NCI-H526 treated with DMSO at 0.1 percent for 48 hours (cell line): ENCODE measurements around the gene SOCS3.
"Not testable (repeated sequence)": the region's sequence is repeated elsewhere in the genome, so short reads cannot be mapped to it uniquely, and the experiment has no call there.

Experiments used
- DNase-seq: peaks from one replicate; lab custom pipeline; 2025; lab: John Stamatoyannopoulos, UW

Gene SOCS3

DNA sequence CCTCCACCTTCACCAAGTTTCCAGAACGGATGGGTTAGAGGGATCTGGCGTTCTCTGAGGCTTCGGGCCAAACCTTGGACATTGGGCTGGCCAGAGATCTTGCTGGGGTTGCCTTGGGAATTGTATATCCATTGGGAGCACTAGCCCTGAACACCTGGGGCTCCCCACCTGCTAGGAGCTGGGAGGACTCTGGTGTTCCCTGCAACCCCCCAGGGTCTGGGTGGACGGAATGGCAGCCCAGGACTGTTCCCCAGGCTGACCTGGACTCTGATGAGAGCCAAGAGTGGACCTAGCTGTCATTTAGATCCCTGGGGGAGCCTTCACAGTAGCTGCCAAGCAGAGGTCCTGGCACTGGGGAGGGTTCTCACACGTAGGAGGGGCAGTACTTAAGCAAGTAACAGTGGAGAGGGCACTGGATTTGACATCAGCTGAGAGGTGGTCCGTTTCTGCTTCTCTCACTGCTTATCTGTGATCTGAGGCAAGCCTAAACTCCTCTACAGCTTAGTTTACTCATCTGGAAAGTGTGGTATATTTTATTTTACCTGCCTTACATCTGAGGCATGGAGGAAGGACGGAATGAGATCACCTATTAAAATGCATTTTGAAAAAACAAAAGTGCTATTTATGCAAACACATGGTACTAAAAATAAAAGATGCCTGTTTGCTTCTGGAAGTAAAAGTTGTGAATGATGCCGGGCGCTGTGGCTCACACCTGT is 11.7 kb downstream of the SOCS3 start:
- no peak for DNase-seq

DNA sequence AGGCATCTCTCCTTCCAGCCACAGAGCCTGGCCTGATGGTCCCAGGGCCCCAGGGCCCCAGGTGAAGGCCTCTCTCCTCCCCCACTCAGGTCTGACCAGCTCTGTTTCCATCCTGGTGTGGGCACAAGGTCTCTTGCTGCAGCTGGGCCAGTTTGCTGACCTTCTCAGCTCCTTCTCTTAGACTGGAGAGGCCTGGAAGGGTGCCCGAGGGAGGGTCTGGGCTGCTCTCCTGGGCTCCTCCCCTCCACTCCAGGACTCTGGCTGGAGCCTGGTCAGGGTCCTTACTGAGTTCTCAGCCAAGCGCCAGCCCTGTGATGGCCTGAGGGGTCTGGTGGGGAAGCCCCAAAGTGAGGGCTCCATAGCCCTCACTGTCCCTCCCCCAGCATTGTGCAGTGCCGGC is 12.4 kb downstream of the SOCS3 start:
- no peak for DNase-seq

DNA sequence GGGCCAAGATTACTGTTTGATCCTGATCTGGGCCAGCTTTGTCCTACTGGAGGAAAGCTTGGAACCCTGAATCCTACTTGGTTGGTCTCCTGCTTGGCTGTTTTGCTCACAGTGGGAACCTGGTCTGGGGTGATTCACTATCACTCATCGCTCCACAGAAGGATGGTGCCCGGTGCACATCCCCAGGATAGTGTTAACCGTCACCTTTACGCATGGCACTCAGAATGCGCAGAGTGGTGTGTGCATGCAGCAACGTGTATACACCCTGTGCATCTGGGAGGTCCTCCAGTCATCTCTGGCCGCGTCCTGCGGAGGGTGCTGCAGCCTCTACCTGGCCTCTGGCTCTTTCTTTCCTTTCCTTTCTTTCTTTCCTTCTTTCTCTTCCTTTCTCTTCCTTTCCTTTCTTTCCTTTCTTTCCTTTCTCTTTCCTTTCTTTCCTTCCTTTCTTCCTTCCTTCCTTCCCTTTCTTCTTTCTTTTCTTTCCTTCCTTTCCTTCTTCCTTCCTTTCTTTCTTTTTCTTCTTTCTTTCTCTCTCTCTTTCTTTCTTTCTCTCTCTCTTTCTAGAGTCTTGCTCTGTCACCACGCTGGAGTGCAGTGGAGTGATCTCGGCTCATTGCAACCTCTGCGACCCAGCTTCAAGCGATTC is 13.1 kb downstream of the SOCS3 start:
- no peak for DNase-seq

DNA sequence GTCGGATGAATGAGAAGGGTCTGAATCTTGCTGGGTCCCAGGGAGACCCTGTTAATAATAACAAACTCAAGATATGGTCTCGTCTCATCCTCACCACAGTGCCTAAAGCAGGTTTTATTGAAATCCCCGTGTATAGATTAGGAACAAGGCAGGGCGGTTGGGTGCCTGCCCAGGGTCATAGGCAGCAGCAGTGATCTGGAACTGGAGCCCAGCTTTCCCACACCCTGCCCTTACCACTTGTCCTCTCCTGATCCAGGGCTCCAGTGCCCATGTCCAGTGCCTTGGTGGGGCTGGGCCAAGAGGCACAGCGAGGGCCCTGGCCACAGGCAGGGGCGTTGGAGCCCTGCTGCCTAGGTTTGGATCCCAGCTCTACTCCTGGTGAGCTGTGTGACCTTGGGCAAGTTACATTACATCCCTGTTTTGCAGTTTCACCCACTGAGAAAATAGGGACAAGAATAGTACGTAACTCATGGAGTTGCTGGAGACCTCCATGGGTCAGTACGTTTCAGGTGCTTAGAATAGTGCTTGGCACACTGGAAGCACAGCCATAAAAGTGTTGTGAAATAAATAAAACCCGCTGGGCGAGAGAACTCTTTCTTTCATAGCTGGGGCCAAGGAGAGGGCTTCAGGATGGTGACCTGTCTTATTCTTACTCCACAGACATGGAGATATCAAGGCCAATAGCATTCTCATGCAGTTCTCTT is 13.9 kb downstream of the SOCS3 start:
- DNase-seq = no peak

DNA sequence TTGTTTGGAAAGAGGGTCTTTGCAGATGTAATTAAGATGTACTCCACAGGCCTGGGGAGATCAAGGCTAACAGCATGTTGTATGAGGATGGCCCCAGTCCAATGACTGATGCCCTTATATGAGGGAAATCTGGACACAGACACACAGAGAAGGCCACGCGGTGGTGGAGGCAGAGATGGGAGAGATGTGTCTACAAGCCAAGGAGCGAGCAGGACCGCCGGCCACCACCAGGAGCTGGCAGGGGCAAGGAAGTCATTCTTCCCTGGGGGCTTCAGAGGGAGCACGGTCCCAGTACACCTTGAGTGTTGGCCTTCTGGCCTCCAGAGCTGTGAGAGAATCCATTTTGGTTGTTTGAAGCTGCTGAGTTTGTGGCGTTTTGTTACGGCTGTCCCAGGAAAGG is 14.7 kb downstream of the SOCS3 start:
- no peak for DNase-seq

DNA sequence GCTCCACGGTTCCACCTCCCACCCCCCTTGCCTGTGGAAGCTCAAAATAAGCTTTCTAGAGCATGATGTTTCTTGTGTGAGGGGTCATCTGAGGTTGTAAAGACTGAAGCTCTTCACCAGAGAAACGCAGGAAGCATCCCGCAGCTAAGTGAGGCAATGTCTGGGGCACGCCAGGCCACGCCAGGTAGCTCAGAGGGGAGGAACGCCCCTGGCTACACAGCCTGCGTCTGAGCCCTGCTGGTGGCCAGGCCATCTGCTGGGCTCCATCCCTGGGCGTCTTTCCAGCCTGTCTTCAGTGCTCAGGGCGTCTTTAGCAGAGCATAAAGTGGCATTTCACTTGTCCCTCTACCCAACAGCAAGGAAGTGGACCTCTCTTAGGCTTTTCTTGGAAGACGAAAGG is 15.2 kb downstream of the SOCS3 start:
- no peak for DNase-seq

DNA sequence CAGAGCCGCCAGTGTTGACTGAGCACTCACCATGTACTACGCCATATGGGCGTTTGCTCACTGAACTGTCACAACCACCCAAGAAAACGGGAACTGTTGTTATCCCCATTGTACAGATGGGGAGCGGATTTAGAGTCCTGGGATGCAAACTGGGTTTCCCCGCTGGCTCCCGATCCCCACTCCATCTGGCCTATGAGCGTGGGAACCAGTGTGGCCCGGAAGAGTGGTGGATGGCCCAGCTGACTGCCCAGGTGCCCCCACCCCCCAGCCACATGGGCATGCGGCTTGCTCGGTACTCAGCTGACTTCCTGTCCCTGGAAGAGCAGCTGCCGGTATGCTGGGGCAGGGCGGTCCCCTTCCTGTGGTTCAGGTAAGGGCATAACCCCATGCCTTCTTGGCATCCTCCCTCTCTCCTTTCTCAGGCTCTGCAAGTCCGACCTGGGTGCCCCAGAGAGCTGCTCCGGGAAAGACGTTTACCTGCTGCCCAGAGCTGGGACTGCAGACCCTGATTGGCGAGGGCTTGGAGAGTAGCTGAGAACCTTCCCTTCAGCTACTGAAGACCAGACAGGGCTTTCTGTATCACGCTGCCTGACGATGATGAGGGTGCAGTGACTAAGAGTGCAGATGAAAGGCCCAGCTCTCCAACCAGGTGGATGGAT is 16.2 kb downstream of the SOCS3 start:
- DNase-seq = no peak

DNA sequence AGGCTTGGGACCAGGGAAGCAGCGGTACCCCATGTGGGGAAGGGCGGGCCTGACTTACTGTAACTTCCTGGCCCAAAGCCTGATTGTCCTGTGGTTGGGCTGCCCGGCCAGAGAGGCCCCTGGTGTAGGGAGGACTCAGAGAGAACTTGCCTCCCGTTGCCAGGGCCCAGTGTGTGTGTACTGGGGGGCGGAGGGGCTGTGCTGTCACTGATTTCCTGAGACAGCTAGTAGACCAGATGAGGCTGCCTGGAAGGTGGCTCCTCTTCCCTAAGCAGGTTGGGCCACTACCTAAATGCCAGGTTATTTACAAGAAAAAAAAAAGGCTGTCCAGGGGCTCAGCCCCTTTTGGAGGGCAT is 16.7 kb downstream of the SOCS3 start:
- no peak for DNase-seq

DNA sequence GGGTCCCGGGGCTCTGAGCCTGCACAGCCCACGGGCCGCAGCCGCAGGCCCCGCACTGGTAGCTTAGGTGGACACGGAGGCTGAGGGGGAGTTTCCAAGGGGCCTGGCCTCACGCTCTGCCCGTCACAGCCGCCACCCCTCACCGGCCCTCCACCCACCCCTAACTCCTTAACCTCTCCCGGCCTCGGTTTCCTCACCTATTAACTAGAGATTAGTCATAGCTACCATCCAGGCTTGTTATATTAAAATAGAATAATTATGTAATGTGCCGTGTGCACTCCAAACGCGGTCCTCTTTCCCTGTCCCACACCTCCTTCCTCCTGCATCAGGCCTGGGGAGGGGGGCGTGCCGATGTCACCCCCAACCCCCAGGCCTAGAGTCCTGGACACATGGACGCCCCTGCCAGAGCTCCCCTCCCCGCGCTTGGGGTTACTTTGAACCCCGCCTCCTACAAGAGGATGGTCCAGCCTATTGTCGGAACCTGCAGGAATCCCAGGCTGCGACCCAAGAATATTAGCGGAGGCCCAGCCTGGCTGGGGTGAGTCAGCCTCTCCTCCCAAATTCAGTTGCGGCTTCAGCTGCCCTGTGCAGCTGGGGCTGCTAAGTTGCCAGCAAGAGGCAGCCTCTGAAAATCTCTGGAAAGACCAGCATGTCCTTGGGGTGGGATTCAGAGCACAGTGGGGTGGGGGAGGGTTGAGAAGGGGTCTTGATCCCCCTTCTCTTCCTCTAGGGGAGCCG is 17.3 kb downstream of the SOCS3 start:
- no peak for DNase-seq

DNA sequence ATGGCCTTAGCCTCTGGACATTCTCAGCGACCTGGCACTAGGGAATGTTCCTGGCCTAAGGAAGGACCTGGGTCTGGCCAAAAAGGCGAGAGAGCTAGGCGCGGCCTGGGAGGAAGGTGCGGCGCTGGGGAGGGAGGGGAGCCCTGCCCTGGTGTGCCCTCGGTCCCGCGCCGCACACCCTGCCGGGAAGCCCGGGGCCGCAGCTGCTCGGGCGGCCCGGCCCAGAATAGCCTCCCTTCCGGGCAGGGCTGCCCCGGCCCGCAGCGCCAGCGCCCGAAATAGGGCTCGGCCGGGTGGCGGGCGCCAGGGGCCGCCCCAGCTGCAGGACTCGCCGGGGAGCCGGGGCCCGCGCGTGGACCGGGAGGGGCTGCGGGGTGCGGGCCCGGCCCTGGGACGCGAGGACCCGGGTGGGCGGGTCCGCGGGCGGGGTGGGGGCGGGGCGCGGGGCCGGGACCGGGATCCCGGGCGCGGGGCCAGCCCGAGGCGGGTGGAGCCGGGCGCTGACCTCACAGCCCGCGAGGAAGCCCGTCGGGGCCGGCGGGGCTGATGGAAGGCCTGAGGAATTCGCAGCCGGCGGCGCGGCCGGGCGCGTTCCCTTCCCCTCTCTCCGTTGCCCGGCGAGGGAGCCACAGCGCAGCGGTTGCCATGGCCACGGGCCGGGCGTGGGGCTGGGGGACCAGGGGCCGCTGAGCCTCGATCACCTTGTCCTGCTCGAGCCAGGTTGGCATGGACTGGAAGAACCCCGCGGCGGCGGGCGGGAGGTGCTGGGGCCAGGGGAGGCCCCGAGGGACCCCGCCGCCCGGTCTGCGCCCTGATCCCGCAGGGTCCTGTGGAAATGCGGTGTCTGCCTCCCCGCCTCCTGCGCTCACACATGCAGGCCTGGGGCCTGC is 18.1 kb downstream of the SOCS3 start:
- no peak for DNase-seq

DNA sequence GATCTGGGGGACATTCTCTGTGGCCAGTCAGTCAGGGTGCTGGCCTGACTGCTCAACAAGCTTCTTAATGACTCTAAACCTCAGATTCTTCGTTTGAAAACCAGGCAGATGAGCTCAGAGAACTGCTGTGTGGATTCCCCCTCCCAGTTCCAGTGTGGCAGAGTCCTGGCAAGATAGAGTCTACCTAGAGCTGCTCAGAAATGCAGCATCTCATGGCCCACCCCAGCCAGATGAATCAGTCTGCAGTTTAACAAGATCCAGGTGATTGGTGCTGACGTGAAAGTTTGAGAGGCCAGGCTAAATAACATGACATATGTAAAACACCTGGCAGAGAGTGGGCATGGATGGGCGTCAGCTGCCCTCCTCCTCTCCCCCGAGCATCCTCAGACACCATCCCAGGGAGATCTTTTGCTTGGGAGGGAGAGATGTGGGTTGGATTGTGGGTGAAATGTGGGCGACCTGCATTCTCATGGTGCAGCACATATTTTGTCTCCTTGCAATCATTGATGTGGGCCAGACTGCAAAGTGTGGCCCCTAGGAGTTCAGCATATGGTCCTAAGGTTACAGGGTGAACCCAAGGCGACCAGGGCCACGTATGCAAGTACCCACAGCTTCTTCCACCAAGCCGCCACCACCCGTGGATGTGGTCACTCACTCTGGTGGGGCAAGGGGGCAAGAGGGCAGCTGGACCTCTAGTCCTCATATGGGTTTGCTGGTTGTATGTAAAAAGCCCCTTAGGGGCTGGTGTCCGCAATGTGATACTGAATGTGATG is 19.5 kb downstream of the SOCS3 start:
- DNase-seq = no peak

DNA sequence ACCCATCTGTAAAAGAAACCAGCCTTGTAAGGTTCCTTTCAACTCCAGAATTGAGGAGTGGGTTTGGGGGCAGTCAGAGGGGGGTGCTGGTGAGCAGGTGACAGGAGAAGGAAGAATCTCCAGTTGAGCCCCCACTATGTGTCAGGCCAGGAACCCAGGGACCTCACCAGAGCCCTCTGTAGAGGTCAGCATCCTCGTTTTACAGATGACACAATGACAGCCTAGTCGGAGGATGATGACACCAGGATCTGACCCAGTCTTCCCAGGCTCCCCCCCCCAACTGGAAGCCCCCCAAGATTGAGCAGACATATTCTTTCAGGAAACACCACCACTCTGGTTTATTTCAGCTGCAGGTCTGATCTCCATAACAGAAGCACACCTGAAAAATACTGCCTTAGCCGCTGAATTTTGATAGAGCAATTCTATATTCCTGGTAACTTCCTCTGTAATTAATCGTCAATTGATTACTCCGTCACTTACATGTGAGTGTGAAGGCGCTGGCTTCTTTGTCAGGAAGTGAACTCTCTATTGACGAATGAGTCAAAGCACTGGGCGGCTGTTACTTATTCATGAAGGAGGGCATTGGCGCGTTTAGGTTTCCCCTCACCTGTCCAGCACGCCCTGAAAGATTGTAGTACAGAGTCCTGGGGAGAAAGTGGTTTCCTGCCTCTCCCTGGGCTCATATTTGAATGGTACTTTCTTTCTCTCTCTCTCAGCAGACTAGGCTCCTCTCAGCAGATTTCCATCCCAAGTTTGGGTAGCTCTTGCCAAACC is 21.2 kb downstream of the SOCS3 start:
- DNase-seq = no peak

DNA sequence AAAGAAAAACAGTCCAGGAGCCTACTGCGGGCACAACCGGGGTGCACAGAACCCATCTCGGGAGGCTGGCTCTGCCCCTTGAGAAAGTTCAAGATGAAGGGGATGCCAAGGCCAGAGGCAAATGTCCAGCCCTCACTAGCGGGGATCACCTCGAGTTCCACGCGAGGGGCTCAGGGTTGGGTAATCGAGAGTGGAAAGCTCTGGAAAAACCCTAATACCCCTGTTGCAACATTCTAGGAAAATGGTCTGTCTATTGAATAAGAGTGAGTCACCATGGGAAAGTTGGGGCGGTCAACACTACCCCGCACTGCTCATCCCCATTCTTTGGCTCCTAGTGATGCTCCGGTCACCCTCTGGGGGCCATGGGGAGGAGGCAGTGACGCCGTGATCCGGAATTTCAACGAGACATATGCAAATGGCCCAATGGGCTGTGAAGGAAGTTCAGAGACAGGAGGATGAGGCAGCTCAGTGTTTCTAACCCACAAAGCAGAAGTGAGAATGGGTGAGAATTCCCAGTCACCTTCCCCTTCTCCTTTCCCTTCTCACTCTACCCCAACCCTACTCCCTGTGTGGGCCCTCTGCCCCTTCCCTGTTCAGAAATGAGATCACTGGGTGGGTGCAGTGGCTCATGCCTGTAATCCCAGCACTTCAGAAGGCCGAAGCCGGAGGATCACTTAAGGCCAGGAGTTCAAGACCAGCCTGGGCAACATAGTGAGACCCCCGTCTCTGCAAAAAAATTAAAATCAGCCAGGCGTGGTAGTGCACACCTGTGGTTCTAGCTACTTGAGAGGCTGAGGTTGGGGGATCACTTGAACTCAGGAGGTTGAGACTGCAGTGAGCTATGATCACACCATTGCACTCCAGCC is 22.4 kb downstream of the SOCS3 start:
- DNase-seq = no peak

DNA sequence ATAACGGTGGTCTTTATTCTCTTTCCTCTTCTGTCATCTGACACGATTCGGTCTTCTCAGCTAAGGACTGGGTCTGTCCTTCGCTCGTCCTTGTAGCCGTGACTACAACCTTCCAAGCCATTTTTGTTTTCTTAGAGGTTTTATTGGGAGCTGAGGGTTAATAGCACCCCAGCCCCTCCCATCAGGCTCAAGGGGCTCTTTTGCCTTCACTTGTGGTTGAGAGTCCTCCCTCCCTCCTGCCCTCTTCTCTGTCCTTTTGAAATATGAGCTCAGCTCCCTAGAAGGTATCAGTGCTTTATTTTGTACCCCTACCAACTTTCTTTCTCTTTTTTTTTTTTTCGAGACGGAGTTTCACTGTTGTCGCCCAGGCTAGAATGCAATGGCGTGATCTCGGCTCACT is 24.7 kb downstream of the SOCS3 start:
- DNase-seq = no peak

DNA sequence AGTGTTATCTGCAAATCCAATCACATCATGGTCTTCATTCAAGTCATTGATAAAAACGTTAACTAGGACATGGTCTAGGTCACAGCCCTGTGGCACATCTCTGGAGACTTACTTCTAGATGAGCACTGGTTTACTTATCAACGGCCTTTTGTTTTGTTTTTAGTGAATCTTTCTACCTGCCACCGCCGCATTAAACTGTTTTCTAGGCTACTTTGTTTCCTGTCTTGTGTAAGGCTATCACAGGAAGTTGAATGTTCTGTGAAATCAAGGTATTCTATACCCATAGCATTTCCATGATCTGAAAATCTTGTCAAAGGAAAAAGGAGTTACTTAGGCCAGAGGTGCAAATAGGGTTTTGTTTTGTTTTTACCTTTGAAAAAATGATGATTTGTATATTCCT is 26.9 kb downstream of the SOCS3 start:
- DNase-seq = no peak

DNA sequence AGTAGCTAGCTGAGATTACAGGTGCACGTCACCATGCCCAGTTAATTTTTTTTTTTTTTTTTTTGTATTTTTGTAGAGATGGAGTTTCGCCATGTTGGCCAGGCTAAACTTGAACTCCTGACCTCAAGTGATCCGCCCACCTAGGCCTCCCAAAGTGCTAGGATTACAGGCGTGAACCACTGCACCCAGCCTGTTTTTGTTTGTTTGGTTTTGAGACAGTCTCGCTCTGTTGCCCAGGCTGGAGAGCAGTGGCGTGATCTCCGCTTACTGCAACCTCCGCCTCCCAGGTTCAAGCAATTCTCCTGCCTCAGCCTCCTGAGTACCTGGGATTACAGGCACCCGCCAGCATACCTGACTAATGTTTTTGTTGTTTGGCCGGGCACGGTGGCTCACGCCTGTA is 28.5 kb downstream of the SOCS3 start:
- DNase-seq = not testable (repeated sequence)

DNA sequence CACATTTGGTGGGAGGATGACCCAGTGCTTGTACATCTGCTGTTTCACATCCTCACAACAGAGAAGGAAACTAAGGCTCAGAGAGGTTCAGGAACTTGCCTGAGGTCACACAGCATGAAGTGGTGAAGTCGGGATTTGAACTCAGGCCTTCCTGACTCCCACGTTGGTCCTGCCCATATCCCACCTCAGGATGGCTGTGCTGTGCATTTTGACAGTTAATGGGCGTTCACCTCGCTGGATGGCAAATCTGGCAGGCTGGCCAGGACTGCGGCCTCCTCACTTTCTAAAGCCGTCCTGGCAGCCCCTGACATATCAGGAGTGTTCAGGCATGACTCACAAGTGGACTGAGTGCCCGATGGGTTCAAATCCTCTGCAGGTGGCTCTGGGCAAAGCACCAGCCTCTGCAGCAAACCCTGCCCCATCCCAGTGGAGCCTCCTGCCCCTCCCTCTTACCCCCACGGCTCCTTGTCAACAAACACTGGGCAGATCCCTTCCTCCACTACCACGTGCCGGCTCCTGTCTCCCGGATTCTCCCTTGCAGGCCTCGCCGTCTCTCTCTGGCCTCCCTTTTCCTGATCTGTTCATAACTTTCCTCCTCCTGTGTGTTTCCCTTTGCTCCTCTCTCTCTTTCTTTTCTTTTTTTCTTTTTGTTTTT is 29.2 kb downstream of the SOCS3 start:
- no peak for DNase-seq
